Activated naive CD8-positive, alpha-beta T cell (primary cell): ENCODE measurements around the gene FAM162A.

Source experiments
- H3K27ac Mint-ChIP-seq: one replicate; pipeline ENCODE4 v1.8.0; 2021; ENCODE audit warnings: mixed read lengths
- H3K27me3 Mint-ChIP-seq: one replicate; pipeline ENCODE4 v1.8.0; 2021; ENCODE audit warnings: mixed read lengths
- H3K36me3 Mint-ChIP-seq: one replicate; pipeline ENCODE4 v1.8.0; 2021; ENCODE audit warnings: mixed read lengths
- H3K4me1 Mint-ChIP-seq: one replicate; pipeline ENCODE4 v1.8.0; 2021; ENCODE audit warnings: low read depth, mixed read lengths
- H3K4me3 Mint-ChIP-seq: one replicate; pipeline ENCODE4 v1.8.0; 2021; ENCODE audit warnings: mild to moderate bottlenecking, mixed read lengths
- H3K9me3 Mint-ChIP-seq: one replicate; pipeline ENCODE4 v1.8.0; 2021; ENCODE audit warnings: low read depth, mixed read lengths

Gene FAM162A

GRCh38 chr3:122383771-122384697, at the start of gene FAM162A:
Gene FAM162A (plus strand): TSS chr3:122384182. CDS start chr3:122384266, 84 bp downstream.
- peaks cover 62% of the 10 kb centered on the region for H3K4me1 Mint-ChIP-seq
- H3K9me3 Mint-ChIP-seq: no peaks in the 10 kb centered on the region
- H3K4me3 Mint-ChIP-seq: peak within 1 kb of the TSS; percentile 89
- H3K36me3 Mint-ChIP-seq: peaks cover 3% of the 10 kb centered on the region
- H3K27ac Mint-ChIP-seq: peak within 1 kb of the TSS; percentile 97
- H3K27me3 Mint-ChIP-seq: no peaks in the 10 kb centered on the region

- Mint-ChIP-seq H3K27me3 (peaks cover 7% of the 10 kb centered on the region), H3K9me3 (no peaks in the 10 kb centered on the region), H3K27ac (no peak overlapping the region), H3K36me3 (no peaks in the 10 kb centered on the region), H3K4me1 (no peaks in the 10 kb centered on the region), H3K4me3 (no peak overlapping the region)
Observed at GRCh38 chr3:122342803-122343202, 41.2 kb upstream of the FAM162A start.

- H3K27me3 Mint-ChIP-seq: peaks cover 10% of the 10 kb centered on the region
- H3K4me3 Mint-ChIP-seq: no peak overlapping the region
- H3K9me3 Mint-ChIP-seq: no peaks in the 10 kb centered on the region
- no peaks in the 10 kb centered on the region for H3K4me1 Mint-ChIP-seq
- H3K27ac Mint-ChIP-seq: no peak overlapping the region
- H3K36me3 Mint-ChIP-seq: no peaks in the 10 kb centered on the region
Observed at GRCh38 chr3:122343654-122344053, 40.3 kb upstream of the FAM162A start.

GRCh38 chr3:122349171-122349570, 34.8 kb upstream of the FAM162A start:
- Mint-ChIP-seq H3K4me1 (no peaks in the 10 kb centered on the region), H3K27ac (no peak overlapping the region), H3K27me3 (peaks cover 3% of the 10 kb centered on the region), H3K36me3 (no peaks in the 10 kb centered on the region), H3K4me3 (no peak overlapping the region), H3K9me3 (no peaks in the 10 kb centered on the region)

GRCh38 chr3:122350814-122351418, 33.1 kb upstream of the FAM162A start:
- H3K36me3 Mint-ChIP-seq: no peaks in the 10 kb centered on the region
- no peak overlapping the region for H3K27ac Mint-ChIP-seq
- H3K4me1 Mint-ChIP-seq: no peaks in the 10 kb centered on the region
- no peak overlapping the region for H3K4me3 Mint-ChIP-seq
- H3K27me3 Mint-ChIP-seq: peaks cover 3% of the 10 kb centered on the region
- no peaks in the 10 kb centered on the region for H3K9me3 Mint-ChIP-seq

- Mint-ChIP-seq H3K4me3 (no peak overlapping the region), H3K27me3 (peaks cover 3% of the 10 kb centered on the region), H3K36me3 (no peaks in the 10 kb centered on the region), H3K27ac (no peak overlapping the region), H3K9me3 (no peaks in the 10 kb centered on the region), H3K4me1 (no peaks in the 10 kb centered on the region)
Observed at GRCh38 chr3:122351612-122352011, 32.4 kb upstream of the FAM162A start.

GRCh38 chr3:122353215-122353614, 30.8 kb upstream of the FAM162A start:
- Mint-ChIP-seq H3K9me3 (no peaks in the 10 kb centered on the region), H3K27ac (no peak overlapping the region), H3K4me1 (no peaks in the 10 kb centered on the region), H3K27me3 (no peaks in the 10 kb centered on the region), H3K4me3 (no peak overlapping the region), H3K36me3 (no peaks in the 10 kb centered on the region)

- no peaks in the 10 kb centered on the region for H3K36me3 Mint-ChIP-seq
- no peaks in the 10 kb centered on the region for H3K9me3 Mint-ChIP-seq
- no peak overlapping the region for H3K27ac Mint-ChIP-seq
- no peaks in the 10 kb centered on the region for H3K4me1 Mint-ChIP-seq
- no peak overlapping the region for H3K4me3 Mint-ChIP-seq
- no peaks in the 10 kb centered on the region for H3K27me3 Mint-ChIP-seq
Observed at GRCh38 chr3:122353893-122354401, 30.0 kb upstream of the FAM162A start.

- no peaks in the 10 kb centered on the region for H3K36me3 Mint-ChIP-seq
- no peak overlapping the region for H3K27ac Mint-ChIP-seq
- H3K27me3 Mint-ChIP-seq: no peaks in the 10 kb centered on the region
- no peaks in the 10 kb centered on the region for H3K4me1 Mint-ChIP-seq
- no peak overlapping the region for H3K4me3 Mint-ChIP-seq
- H3K9me3 Mint-ChIP-seq: no peaks in the 10 kb centered on the region
Observed at GRCh38 chr3:122355612-122356011, 28.4 kb upstream of the FAM162A start.

- Mint-ChIP-seq H3K9me3 (no peaks in the 10 kb centered on the region), H3K36me3 (no peaks in the 10 kb centered on the region), H3K4me1 (no peaks in the 10 kb centered on the region), H3K27me3 (no peaks in the 10 kb centered on the region), H3K27ac (no peak overlapping the region), H3K4me3 (no peak overlapping the region)
Observed at GRCh38 chr3:122356402-122356801, 27.6 kb upstream of the FAM162A start.

- H3K4me1 Mint-ChIP-seq: no peaks in the 10 kb centered on the region
- H3K9me3 Mint-ChIP-seq: no peaks in the 10 kb centered on the region
- H3K4me3 Mint-ChIP-seq: no peak overlapping the region
- no peaks in the 10 kb centered on the region for H3K36me3 Mint-ChIP-seq
- H3K27ac Mint-ChIP-seq: peak overlapping the region; percentile 55
- H3K27me3 Mint-ChIP-seq: no peaks in the 10 kb centered on the region
Observed at GRCh38 chr3:122357828-122358702, 25.9 kb upstream of the FAM162A start.

- Mint-ChIP-seq H3K27me3 (no peaks in the 10 kb centered on the region), H3K9me3 (no peaks in the 10 kb centered on the region), H3K36me3 (no peaks in the 10 kb centered on the region), H3K27ac (no peak overlapping the region), H3K4me3 (no peak overlapping the region), H3K4me1 (no peaks in the 10 kb centered on the region)
Observed at GRCh38 chr3:122358703-122359032, 25.3 kb upstream of the FAM162A start.

- Mint-ChIP-seq H3K27ac (no peak overlapping the region), H3K4me3 (no peak overlapping the region), H3K36me3 (peaks cover 2% of the 10 kb centered on the region), H3K27me3 (no peaks in the 10 kb centered on the region), H3K4me1 (no peaks in the 10 kb centered on the region), H3K9me3 (no peaks in the 10 kb centered on the region)
Observed at GRCh38 chr3:122362026-122362425, 22.0 kb upstream of the FAM162A start.

- Mint-ChIP-seq H3K4me3 (no peak overlapping the region), H3K4me1 (no peaks in the 10 kb centered on the region), H3K27me3 (no peaks in the 10 kb centered on the region), H3K27ac (peak overlapping the region; percentile 46), H3K9me3 (no peaks in the 10 kb centered on the region), H3K36me3 (peaks cover 5% of the 10 kb centered on the region)
Observed at GRCh38 chr3:122364490-122364889, 19.5 kb upstream of the FAM162A start.

- no peaks in the 10 kb centered on the region for H3K27me3 Mint-ChIP-seq
- H3K27ac Mint-ChIP-seq: peak overlapping the region; percentile 46
- no peaks in the 10 kb centered on the region for H3K9me3 Mint-ChIP-seq
- H3K4me3 Mint-ChIP-seq: no peak overlapping the region
- no peaks in the 10 kb centered on the region for H3K4me1 Mint-ChIP-seq
- peaks cover 5% of the 10 kb centered on the region for H3K36me3 Mint-ChIP-seq
Observed at GRCh38 chr3:122365073-122365472, 18.9 kb upstream of the FAM162A start.
